Measurements from ENCODE around the gene MED20.

Gene MED20

GRCh38 chr6:41963371-41963770 is 42.4 kb upstream of the MED20 start:
- Histone ChIP-seq H4K91ac (ENCODE audit: low read depth, low read length, poor library complexity) (no peak overlapping the region), H2BK12ac (ENCODE audit: low read length) (no peak overlapping the region), H3K4me1 (ENCODE audit: control insufficient read depth in 2 of 2, insufficient read depth in 1 of 2, low read depth in 1 of 2, low read length in 2 of 2) (peaks cover 18 to 26% of the 10 kb centered on the region in 2 donors), H2AK5ac (ENCODE audit: low read depth, low read length) (no peak overlapping the region), H3K9ac (ENCODE audit: low read depth, low read length, poor library complexity) (no peak overlapping the region), H3K27ac (replicated peaks; ENCODE audit: low read length) (no peak overlapping the region), H3K9me3 (replicated peaks in 1 of 2; ENCODE audit: control insufficient read depth in 2 of 2, insufficient read depth in 1 of 2, low read depth in 1 of 2, low read length in 2 of 2) (no peaks in the 10 kb centered on the region), H3K27me3 (ENCODE audit: control insufficient read depth in 3 of 3, insufficient read depth in 3 of 3, low read depth in 1 of 3, low read length in 3 of 3) (no peaks in the 10 kb centered on the region), H3K36me3 (replicated peaks in 1 of 2; ENCODE audit: control insufficient read depth in 2 of 2, insufficient read depth in 2 of 2, low read length in 2 of 2) (no peaks in the 10 kb centered on the region), H3K79me1 (ENCODE audit: low read depth, low read length) (no peaks in the 10 kb centered on the region), H2BK5ac (ENCODE audit: low read length) (no peak overlapping the region), H3K18ac (ENCODE audit: low read length) (no peak overlapping the region), H2BK15ac (ENCODE audit: low read length) (no peak overlapping the region), H3K14ac (ENCODE audit: low read length) (no peak overlapping the region), H3K4ac (ENCODE audit: low read length) (no peak overlapping the region), H3K4me3 (ENCODE audit: low read length in 2 of 2) (no peak overlapping the region), H4K8ac (ENCODE audit: low read depth, low read length) (no peak overlapping the region), H3K4me2 (ENCODE audit: insufficient read depth, low read length, poor library complexity, severe bottlenecking) (no peak overlapping the region), H3K23ac (ENCODE audit: low read depth, low read length, poor library complexity) (no peak overlapping the region), H2AFZ (ENCODE audit: low read length) (no peak overlapping the region), H2BK120ac (ENCODE audit: low read depth, low read length) (no peak overlapping the region)
- WGBS, 2 donors (ENCODE audit: extremely low coverage in 2 of 2, insufficient read length in 2 of 2, insufficient replicate concordance in 1 of 2) = no CpG with 5 or more reads among the region's 1 CpG
- no peak for DNase-seq (ENCODE audit: low spot score)

- WGBS, 2 donors (ENCODE audit: extremely low coverage in 2 of 2, insufficient read length in 2 of 2, insufficient replicate concordance in 1 of 2) = no CpG with 5 or more reads among the region's 4 CpGs
- no peak for DNase-seq (ENCODE audit: low spot score)
- Histone ChIP-seq H4K8ac (ENCODE audit: low read depth, low read length) (no peak overlapping the region), H3K4me1 (ENCODE audit: control insufficient read depth in 2 of 2, insufficient read depth in 1 of 2, low read depth in 1 of 2, low read length in 2 of 2) (peaks cover 4 to 6% of the 10 kb centered on the region in 2 donors), H3K27ac (replicated peaks; ENCODE audit: low read length) (no peak overlapping the region), H3K23ac (ENCODE audit: low read depth, low read length, poor library complexity) (no peak overlapping the region), H2AK5ac (ENCODE audit: low read depth, low read length) (no peak overlapping the region), H3K4ac (ENCODE audit: low read length) (no peak overlapping the region), H3K79me1 (ENCODE audit: low read depth, low read length) (no peaks in the 10 kb centered on the region), H3K14ac (ENCODE audit: low read length) (no peak overlapping the region), H2BK120ac (ENCODE audit: low read depth, low read length) (no peak overlapping the region), H4K91ac (ENCODE audit: low read depth, low read length, poor library complexity) (no peak overlapping the region), H3K9me3 (replicated peaks in 1 of 2; ENCODE audit: control insufficient read depth in 2 of 2, insufficient read depth in 1 of 2, low read depth in 1 of 2, low read length in 2 of 2) (no peaks in the 10 kb centered on the region), H3K36me3 (replicated peaks in 1 of 2; ENCODE audit: control insufficient read depth in 2 of 2, insufficient read depth in 2 of 2, low read length in 2 of 2) (no peaks in the 10 kb centered on the region), H3K4me2 (ENCODE audit: insufficient read depth, low read length, poor library complexity, severe bottlenecking) (no peak overlapping the region), H3K4me3 (ENCODE audit: low read length in 2 of 2) (no peak overlapping the region), H3K27me3 (ENCODE audit: control insufficient read depth in 3 of 3, insufficient read depth in 3 of 3, low read depth in 1 of 3, low read length in 3 of 3) (no peaks in the 10 kb centered on the region), H2AFZ (ENCODE audit: low read length) (no peak overlapping the region), H2BK5ac (ENCODE audit: low read length) (no peak overlapping the region), H3K18ac (ENCODE audit: low read length) (no peak overlapping the region), H2BK12ac (ENCODE audit: low read length) (no peak overlapping the region), H3K9ac (ENCODE audit: low read depth, low read length, poor library complexity) (no peak overlapping the region), H2BK15ac (ENCODE audit: low read length) (no peak overlapping the region)
These were observed 39.1 kb upstream of the MED20 start for GRCh38 chr6:41960028-41960427.

- Histone ChIP-seq H3K79me1 (ENCODE audit: low read depth, low read length) (no peaks in the 10 kb centered on the region), H3K36me3 (replicated peaks in 1 of 2; ENCODE audit: control insufficient read depth in 2 of 2, insufficient read depth in 2 of 2, low read length in 2 of 2) (no peaks in the 10 kb centered on the region)
These were observed 37.3 kb upstream of the MED20 start for GRCh38 chr6:41958022-41958856.

GRCh38 chr6:41957117-41957516 is 36.2 kb upstream of the MED20 start:
- Histone ChIP-seq H3K36me3 (replicated peaks in 1 of 2; ENCODE audit: control insufficient read depth in 2 of 2, insufficient read depth in 2 of 2, low read length in 2 of 2) (no peaks in the 10 kb centered on the region), H2AFZ (ENCODE audit: low read length) (no peak overlapping the region), H3K23ac (ENCODE audit: low read depth, low read length, poor library complexity) (no peak overlapping the region), H2BK120ac (ENCODE audit: low read depth, low read length) (no peak overlapping the region), H3K27me3 (ENCODE audit: control insufficient read depth in 3 of 3, insufficient read depth in 3 of 3, low read depth in 1 of 3, low read length in 3 of 3) (no peaks in the 10 kb centered on the region), H3K4ac (ENCODE audit: low read length) (no peak overlapping the region), H3K79me1 (ENCODE audit: low read depth, low read length) (peaks cover 1% of the 10 kb centered on the region), H2AK5ac (ENCODE audit: low read depth, low read length) (no peak overlapping the region), H3K9ac (ENCODE audit: low read depth, low read length, poor library complexity) (no peak overlapping the region), H2BK12ac (ENCODE audit: low read length) (no peak overlapping the region), H3K4me1 (ENCODE audit: control insufficient read depth in 2 of 2, insufficient read depth in 1 of 2, low read depth in 1 of 2, low read length in 2 of 2) (peaks cover 0 to 4% of the 10 kb centered on the region in 2 donors), H3K14ac (ENCODE audit: low read length) (no peak overlapping the region), H3K18ac (ENCODE audit: low read length) (no peak overlapping the region), H2BK15ac (ENCODE audit: low read length) (no peak overlapping the region), H4K8ac (ENCODE audit: low read depth, low read length) (no peak overlapping the region), H3K4me3 (ENCODE audit: low read length in 2 of 2) (no peak overlapping the region), H3K27ac (replicated peaks; ENCODE audit: low read length) (no peak overlapping the region), H3K4me2 (ENCODE audit: insufficient read depth, low read length, poor library complexity, severe bottlenecking) (no peak overlapping the region), H3K9me3 (replicated peaks in 1 of 2; ENCODE audit: control insufficient read depth in 2 of 2, insufficient read depth in 1 of 2, low read depth in 1 of 2, low read length in 2 of 2) (no peaks in the 10 kb centered on the region), H2BK5ac (ENCODE audit: low read length) (no peak overlapping the region), H4K91ac (ENCODE audit: low read depth, low read length, poor library complexity) (no peak overlapping the region)
- no peak for DNase-seq (ENCODE audit: low spot score)
- WGBS, 2 donors (ENCODE audit: extremely low coverage in 2 of 2, insufficient read length in 2 of 2, insufficient replicate concordance in 1 of 2) = no CpG with 5 or more reads among the region's 4 CpGs

More at GRCh38 chr6:41958022-41958856, 37.3 kb upstream of the MED20 start:
- Histone ChIP-seq H2BK15ac (ENCODE audit: low read length) (no peak overlapping the region), H3K4ac (ENCODE audit: low read length) (no peak overlapping the region), H2BK120ac (ENCODE audit: low read depth, low read length) (no peak overlapping the region), H2AFZ (ENCODE audit: low read length) (no peak overlapping the region), H3K4me3 (ENCODE audit: low read length in 2 of 2) (no peak overlapping the region), H2BK5ac (ENCODE audit: low read length) (no peak overlapping the region), H3K9me3 (replicated peaks in 1 of 2; ENCODE audit: control insufficient read depth in 2 of 2, insufficient read depth in 1 of 2, low read depth in 1 of 2, low read length in 2 of 2) (no peaks in the 10 kb centered on the region), H3K27me3 (ENCODE audit: control insufficient read depth in 3 of 3, insufficient read depth in 3 of 3, low read depth in 1 of 3, low read length in 3 of 3) (no peaks in the 10 kb centered on the region), H4K8ac (ENCODE audit: low read depth, low read length) (no peak overlapping the region), H3K14ac (ENCODE audit: low read length) (no peak overlapping the region), H3K27ac (replicated peaks; ENCODE audit: low read length) (no peak overlapping the region), H3K4me1 (ENCODE audit: control insufficient read depth in 2 of 2, insufficient read depth in 1 of 2, low read depth in 1 of 2, low read length in 2 of 2) (no peaks in the 10 kb centered on the region), H4K91ac (ENCODE audit: low read depth, low read length, poor library complexity) (no peak overlapping the region), H3K4me2 (ENCODE audit: insufficient read depth, low read length, poor library complexity, severe bottlenecking) (no peak overlapping the region), H3K23ac (ENCODE audit: low read depth, low read length, poor library complexity) (no peak overlapping the region), H3K9ac (ENCODE audit: low read depth, low read length, poor library complexity) (no peak overlapping the region), H3K18ac (ENCODE audit: low read length) (no peak overlapping the region), H2AK5ac (ENCODE audit: low read depth, low read length) (no peak overlapping the region), H2BK12ac (ENCODE audit: low read length) (no peak overlapping the region)
- DNase-seq (ENCODE audit: low spot score) = no peak
- WGBS, 2 donors (ENCODE audit: extremely low coverage in 2 of 2, insufficient read length in 2 of 2, insufficient replicate concordance in 1 of 2) = no CpG with 5 or more reads among the region's 6 CpGs

Measured in neuronal stem cell (in vitro differentiated cells).